Suprapubic skin (tissue), 4 donors: ENCODE data around the gene FIBP.

Experiments
- EP300 ChIP-seq: sonication (generic); formaldehyde crosslinking; IDR thresholded peaks from one replicate; pipeline ENCODE4 v1.6.1; 2017; ENCODE audit warnings: antibody characterized with exemption
- POLR2AphosphoS5 ChIP-seq, 3 donors: sonication (generic); formaldehyde crosslinking; IDR thresholded peaks; one replicate each; pipeline ENCODE4 v1.6.1; 2017; ENCODE audit warnings: antibody characterized with exemption in 3 of 3
- TF ChIP-seq, protein P1 (sequence below), 2 donors: fragments of 200-600 bp in 1 of 2; fragments of 450-650 bp in 1 of 2; sonication (generic) in 1 of 2; IDR thresholded peaks; one replicate each; pipeline ENCODE4 v1.5.1; 2016 to 2019; ENCODE audit warnings: antibody characterized with exemption in 2 of 2, mild to moderate bottlenecking in 1 of 2, moderate library complexity in 1 of 2

DNA sequence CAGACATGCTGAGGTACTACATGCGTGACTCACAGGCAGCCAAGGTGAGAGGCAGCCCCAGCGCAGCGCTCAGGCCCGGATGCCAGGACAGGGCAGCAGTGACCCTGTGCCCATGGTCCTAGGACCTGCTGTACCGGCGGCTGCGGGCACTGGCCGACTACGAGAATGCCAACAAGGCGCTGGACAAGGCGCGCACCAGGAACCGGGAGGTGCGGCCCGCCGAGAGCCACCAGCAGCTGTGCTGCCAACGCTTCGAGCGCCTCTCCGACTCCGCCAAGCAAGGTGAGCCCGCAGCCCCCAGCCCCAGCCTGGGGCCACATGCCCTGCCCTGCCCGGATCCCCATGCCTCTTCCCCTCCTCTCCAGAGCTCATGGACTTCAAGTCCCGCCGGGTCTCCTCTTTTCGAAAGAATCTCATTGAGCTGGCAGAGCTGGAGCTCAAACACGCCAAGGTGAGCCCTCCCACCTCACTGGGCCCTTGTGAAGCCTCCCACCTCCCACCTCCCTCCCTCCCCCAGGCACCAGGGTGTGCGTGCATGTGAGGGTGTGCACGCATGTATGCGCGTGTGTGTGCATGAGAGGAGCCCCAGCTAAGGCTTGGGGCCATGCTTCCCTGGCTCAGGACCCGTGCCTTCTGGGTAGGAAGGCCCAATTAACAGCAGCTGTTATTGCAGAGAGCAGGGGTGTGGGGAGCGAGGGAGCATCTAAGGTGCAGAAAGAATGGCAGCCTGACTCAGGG, 35.6 kb downstream of the FIBP start:
- TF ChIP-seq EP300 = no peak
- no peak for TF ChIP-seq POLR2AphosphoS5 (IDR thresholded peaks at IDR 0.05)
- TF ChIP-seq, protein P1, sequence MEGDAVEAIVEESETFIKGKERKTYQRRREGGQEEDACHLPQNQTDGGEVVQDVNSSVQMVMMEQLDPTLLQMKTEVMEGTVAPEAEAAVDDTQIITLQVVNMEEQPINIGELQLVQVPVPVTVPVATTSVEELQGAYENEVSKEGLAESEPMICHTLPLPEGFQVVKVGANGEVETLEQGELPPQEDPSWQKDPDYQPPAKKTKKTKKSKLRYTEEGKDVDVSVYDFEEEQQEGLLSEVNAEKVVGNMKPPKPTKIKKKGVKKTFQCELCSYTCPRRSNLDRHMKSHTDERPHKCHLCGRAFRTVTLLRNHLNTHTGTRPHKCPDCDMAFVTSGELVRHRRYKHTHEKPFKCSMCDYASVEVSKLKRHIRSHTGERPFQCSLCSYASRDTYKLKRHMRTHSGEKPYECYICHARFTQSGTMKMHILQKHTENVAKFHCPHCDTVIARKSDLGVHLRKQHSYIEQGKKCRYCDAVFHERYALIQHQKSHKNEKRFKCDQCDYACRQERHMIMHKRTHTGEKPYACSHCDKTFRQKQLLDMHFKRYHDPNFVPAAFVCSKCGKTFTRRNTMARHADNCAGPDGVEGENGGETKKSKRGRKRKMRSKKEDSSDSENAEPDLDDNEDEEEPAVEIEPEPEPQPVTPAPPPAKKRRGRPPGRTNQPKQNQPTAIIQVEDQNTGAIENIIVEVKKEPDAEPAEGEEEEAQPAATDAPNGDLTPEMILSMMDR (IDR thresholded peaks at IDR 0.05) = no peak
